Epithelial cell of esophagus (primary cell): ENCODE measurements around the gene MISP.
"Not testable (repeated sequence)": the region's sequence is repeated elsewhere in the genome, so short reads cannot be mapped to it uniquely, and the experiment has no call there.

ENCODE experiments used
- DNase-seq: peaks from one replicate; pipeline ENCODE4 v3.0.0; 2010; ENCODE audit warnings: low read depth
- H3K4me3 ChIP-seq: 2 replicates; pipeline ENCODE4 v1.5.1; 2011; ENCODE audit warnings: mild to moderate bottlenecking, low read length, control low read depth
- TF ChIP-seq, protein P1 (sequence below): IDR thresholded peaks from 2 replicates; pipeline ENCODE4 v1.5.1; 2011; ENCODE audit warnings: low read depth, mild to moderate bottlenecking, low read length, control low read depth, inconsistent platforms; ENCODE audit not compliant: insufficient read depth; ENCODE audit errors: missing control alignments

MISP gene

DNA sequence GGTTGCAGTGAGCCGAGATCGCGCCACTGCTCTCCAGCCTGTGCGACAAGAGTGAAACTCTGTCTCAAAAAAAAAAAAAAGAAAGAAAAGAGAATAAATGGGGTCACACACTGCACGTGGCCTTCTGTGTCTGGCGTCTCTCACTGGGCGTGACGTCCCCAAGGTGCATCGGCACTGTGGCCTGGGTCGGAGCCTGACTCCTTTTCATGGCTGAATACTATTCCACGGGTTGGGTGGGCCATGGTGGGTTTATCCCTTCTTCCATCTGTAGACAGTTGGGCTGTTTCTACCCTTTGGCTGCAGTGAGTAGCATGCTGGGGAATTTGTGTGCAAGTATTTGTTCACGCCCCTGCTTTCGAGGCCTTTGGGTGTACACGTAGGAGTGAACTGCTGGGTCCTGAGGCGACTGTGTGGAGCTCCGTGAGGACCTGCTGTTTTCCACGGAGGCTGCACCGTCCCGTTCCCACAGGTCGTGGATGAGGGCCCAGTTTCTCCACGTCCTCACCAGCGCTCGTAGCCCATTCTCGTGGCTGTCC, 8.3 kb upstream of the MISP start:
- DNase-seq: no peak
- H3K4me3 ChIP-seq: no peak overlapping the region
- TF ChIP-seq, protein P1, sequence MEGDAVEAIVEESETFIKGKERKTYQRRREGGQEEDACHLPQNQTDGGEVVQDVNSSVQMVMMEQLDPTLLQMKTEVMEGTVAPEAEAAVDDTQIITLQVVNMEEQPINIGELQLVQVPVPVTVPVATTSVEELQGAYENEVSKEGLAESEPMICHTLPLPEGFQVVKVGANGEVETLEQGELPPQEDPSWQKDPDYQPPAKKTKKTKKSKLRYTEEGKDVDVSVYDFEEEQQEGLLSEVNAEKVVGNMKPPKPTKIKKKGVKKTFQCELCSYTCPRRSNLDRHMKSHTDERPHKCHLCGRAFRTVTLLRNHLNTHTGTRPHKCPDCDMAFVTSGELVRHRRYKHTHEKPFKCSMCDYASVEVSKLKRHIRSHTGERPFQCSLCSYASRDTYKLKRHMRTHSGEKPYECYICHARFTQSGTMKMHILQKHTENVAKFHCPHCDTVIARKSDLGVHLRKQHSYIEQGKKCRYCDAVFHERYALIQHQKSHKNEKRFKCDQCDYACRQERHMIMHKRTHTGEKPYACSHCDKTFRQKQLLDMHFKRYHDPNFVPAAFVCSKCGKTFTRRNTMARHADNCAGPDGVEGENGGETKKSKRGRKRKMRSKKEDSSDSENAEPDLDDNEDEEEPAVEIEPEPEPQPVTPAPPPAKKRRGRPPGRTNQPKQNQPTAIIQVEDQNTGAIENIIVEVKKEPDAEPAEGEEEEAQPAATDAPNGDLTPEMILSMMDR: no peak

GRCh38 chr19:743168-743687, 7.7 kb upstream of the MISP start:
- TF ChIP-seq, protein P1: no peak
- H3K4me3 ChIP-seq: no peak overlapping the region
- no peak for DNase-seq

GRCh38 chr19:745138-745537, 5.8 kb upstream of the MISP start:
- DNase-seq, H3K4me3 ChIP-seq: not testable (repeated sequence)

DNA sequence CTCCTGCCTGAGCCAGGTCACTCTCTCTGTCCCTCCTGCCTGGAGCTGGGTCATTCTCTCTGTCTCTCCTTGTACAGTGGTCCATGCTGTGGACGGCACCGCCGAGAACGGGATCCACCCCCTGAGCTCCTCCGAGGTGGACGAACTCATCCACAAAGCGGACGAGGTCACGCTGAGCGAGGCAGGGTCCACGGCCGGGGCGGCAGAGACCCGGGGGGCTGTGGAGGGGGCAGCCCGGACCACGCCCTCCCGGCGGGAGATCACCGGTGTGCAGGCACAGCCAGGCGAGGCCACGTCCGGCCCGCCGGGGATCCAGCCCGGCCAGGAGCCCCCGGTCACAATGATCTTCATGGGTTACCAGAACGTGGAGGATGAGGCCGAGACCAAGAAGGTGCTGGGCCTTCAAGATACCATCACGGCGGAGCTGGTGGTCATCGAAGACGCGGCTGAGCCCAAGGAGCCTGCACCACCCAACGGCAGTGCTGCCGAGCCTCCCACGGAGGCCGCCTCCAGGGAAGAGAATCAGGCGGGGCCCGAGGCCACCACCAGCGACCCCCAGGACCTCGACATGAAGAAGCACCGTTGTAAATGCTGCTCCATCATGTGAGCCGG, 4.6 kb upstream of the MISP start:
- DNase-seq: no peak
- H3K4me3 ChIP-seq: no peak overlapping the region
- TF ChIP-seq, protein P1: no peak

- TF ChIP-seq, protein P1: no peak
- DNase-seq: no peak
- no peak overlapping the region for H3K4me3 ChIP-seq
Observed at GRCh38 chr19:746956-747355, 4.0 kb upstream of the MISP start.

- TF ChIP-seq, protein P1: no peak
- H3K4me3 ChIP-seq: no peak overlapping the region
- no peak for DNase-seq
Observed at GRCh38 chr19:747432-748273, 3.3 kb upstream of the MISP start.

GRCh38 chr19:748274-748598, 2.7 kb upstream of the MISP start:
- no peak overlapping the region for H3K4me3 ChIP-seq

More at GRCh38 chr19:748274-748598, 2.7 kb upstream of the MISP start:
- DNase-seq: no peak
- TF ChIP-seq, protein P1: no peak
